ENCODE measurements around the gene AMPD1.

DNA sequence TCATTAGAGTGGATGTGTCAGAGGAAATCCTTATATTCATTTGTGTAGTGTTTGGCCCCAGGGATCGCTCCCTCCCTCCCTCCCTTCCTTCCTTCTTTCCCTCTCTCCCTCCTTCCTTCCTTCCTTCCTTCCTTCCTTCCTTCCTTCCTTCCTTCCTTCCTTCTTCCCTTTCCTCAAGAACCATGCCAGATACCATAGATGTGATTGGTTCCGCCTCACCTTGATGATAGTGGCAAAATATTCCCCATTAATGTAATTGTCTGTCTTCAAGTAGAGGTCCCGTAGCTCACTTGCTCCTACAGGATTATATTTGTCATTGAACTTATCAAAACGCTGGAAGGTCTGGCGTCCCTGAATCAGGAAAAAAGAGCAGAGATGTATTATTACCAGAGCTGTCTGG lies 17.7 kb downstream of the AMPD1 start:
- no peak for TF ChIP-seq EZH2 (optimal IDR thresholded peaks at IDR 0.05; ENCODE audit: low read depth, low read length)
- TF ChIP-seq, protein P1, sequence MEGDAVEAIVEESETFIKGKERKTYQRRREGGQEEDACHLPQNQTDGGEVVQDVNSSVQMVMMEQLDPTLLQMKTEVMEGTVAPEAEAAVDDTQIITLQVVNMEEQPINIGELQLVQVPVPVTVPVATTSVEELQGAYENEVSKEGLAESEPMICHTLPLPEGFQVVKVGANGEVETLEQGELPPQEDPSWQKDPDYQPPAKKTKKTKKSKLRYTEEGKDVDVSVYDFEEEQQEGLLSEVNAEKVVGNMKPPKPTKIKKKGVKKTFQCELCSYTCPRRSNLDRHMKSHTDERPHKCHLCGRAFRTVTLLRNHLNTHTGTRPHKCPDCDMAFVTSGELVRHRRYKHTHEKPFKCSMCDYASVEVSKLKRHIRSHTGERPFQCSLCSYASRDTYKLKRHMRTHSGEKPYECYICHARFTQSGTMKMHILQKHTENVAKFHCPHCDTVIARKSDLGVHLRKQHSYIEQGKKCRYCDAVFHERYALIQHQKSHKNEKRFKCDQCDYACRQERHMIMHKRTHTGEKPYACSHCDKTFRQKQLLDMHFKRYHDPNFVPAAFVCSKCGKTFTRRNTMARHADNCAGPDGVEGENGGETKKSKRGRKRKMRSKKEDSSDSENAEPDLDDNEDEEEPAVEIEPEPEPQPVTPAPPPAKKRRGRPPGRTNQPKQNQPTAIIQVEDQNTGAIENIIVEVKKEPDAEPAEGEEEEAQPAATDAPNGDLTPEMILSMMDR (IDR thresholded peaks at IDR 0.05; ENCODE audit: low read length), result no peak
